IPS-20b (cell line): Measurements from ENCODE around the gene BBIP1.

Source experiments
- H3K27ac ChIP-seq: one replicate; pipeline ENCODE4 v1.5.1; 2013; ENCODE audit warnings: low read length
- H3K27me3 ChIP-seq: 2 replicates; pipeline ENCODE4 v1.6.1; 2013; ENCODE audit warnings: mild to moderate bottlenecking, low read length, inconsistent platforms; ENCODE audit not compliant: insufficient read depth
- H3K36me3 ChIP-seq: 2 replicates; pipeline ENCODE4 v1.6.1; 2013; ENCODE audit warnings: low read depth, mild to moderate bottlenecking, inconsistent platforms, low read length, moderate library complexity; ENCODE audit not compliant: insufficient read depth
- H3K4me1 ChIP-seq: 2 replicates; pipeline ENCODE4 v1.6.1; 2013; ENCODE audit warnings: mild to moderate bottlenecking, control low read depth, inconsistent platforms, low read length, moderate library complexity; ENCODE audit not compliant: insufficient read depth
- H3K4me3 ChIP-seq: 2 replicates; pipeline ENCODE4 v1.5.1; 2013; ENCODE audit warnings: mild to moderate bottlenecking, low read length, inconsistent platforms
- H3K9ac ChIP-seq: 2 replicates; pipeline ENCODE4 v1.6.1; 2013; ENCODE audit warnings: low read depth, mild to moderate bottlenecking, inconsistent platforms, low read length, moderate library complexity
- H3K9me3 ChIP-seq: 2 replicates; pipeline ENCODE4 v1.6.1; 2013; ENCODE audit warnings: mild to moderate bottlenecking, low read depth, low read length, inconsistent platforms; ENCODE audit not compliant: insufficient read depth

Gene BBIP1

DNA sequence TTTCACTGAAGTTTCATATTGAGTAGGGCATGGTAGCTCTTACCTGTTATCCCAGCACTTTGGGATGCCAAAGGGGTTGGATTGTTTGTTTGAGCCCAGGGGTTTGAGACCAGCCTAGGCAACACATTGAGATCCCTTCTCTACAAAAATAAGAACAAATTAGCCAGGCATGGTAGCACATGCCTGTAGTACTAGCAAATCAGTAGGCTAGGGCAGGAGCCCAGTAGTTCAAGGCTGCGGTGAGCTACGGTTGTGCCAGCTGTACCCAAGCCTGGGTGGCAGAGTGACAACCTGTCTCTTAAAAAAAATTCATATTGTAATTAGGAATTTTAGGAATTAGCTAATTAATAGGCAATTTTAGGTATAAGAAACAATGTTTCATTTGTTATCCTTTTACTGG is 18.0 kb downstream of the BBIP1 start:
- no peak overlapping the region for H3K9ac ChIP-seq
- no peaks in the 10 kb centered on the region for H3K9me3 ChIP-seq
- no peak overlapping the region for H3K4me3 ChIP-seq
- no peaks in the 10 kb centered on the region for H3K27me3 ChIP-seq
- H3K27ac ChIP-seq, result no peak overlapping the region
- H3K4me1 ChIP-seq, result no peaks in the 10 kb centered on the region
- H3K36me3 ChIP-seq, result peaks cover 41% of the 10 kb centered on the region

DNA sequence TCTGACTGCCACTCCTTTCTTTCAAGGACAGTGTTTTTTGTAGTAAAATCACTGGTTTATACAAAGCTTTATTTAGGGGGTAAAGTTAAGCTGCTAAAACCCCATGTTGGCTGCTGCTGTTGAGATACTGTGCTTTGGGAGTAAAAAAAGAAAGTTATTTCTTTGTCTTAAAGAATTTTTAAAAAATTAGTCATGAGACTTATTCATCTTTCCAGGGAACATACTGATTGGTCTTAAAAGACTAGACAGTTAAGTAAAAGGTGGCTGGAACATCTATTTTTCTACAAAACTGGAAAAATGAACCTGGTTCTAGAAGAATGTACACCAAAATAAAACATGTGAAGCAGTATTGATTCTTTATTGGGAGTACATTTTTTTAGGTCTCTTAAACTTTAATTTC is 20.6 kb downstream of the BBIP1 start:
- H3K4me1 ChIP-seq, result no peaks in the 10 kb centered on the region
- no peaks in the 10 kb centered on the region for H3K27me3 ChIP-seq
- H3K36me3 ChIP-seq, result peaks cover 45% of the 10 kb centered on the region
- no peak overlapping the region for H3K9ac ChIP-seq
- no peak overlapping the region for H3K27ac ChIP-seq
- no peak overlapping the region for H3K4me3 ChIP-seq
- H3K9me3 ChIP-seq, result no peaks in the 10 kb centered on the region

DNA sequence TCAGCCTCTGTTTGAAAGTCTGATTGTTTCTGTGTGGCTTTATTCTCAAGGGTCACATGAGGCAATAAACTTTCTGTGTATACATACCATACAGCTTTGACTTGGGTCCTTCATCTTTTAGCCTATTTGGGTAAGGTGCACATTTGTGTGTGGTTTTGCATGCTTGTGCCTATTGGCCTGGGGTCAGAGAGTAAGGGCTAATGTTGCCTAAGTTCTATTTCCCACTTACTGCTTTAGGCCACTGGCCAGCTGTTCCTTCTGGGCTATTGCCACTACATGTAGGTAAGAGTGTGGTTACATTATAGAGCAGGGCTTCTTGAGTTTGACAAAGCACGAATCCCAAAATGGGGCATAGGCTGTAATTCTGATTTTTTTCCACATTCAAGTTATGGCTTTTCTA is 21.8 kb downstream of the BBIP1 start:
- no peak overlapping the region for H3K9ac ChIP-seq
- no peak overlapping the region for H3K27ac ChIP-seq
- H3K4me3 ChIP-seq, result no peak overlapping the region
- H3K4me1 ChIP-seq, result no peaks in the 10 kb centered on the region
- H3K27me3 ChIP-seq, result no peaks in the 10 kb centered on the region
- no peaks in the 10 kb centered on the region for H3K9me3 ChIP-seq
- peaks cover 48% of the 10 kb centered on the region for H3K36me3 ChIP-seq

GRCh38 chr10:110893559-110894179 is 25.3 kb downstream of the BBIP1 start:
- Histone ChIP-seq H3K36me3 (peaks cover 38% of the 10 kb centered on the region), H3K9ac (no peak overlapping the region), H3K27me3 (no peaks in the 10 kb centered on the region), H3K4me3 (no peak overlapping the region), H3K9me3 (no peaks in the 10 kb centered on the region), H3K4me1 (no peaks in the 10 kb centered on the region), H3K27ac (no peak overlapping the region)

GRCh38 chr10:110892602-110893288 is 26.2 kb downstream of the BBIP1 start:
- Histone ChIP-seq H3K9me3 (no peaks in the 10 kb centered on the region), H3K36me3 (peaks cover 31% of the 10 kb centered on the region), H3K27me3 (no peaks in the 10 kb centered on the region), H3K4me3 (no peak overlapping the region), H3K4me1 (no peaks in the 10 kb centered on the region), H3K9ac (no peak overlapping the region), H3K27ac (no peak overlapping the region)

GRCh38 chr10:110887560-110887959 is 31.4 kb downstream of the BBIP1 start:
- Histone ChIP-seq H3K27ac (no peak overlapping the region), H3K4me3 (no peak overlapping the region), H3K9ac (no peak overlapping the region), H3K4me1 (no peaks in the 10 kb centered on the region), H3K27me3 (no peaks in the 10 kb centered on the region), H3K9me3 (no peaks in the 10 kb centered on the region), H3K36me3 (peaks cover 39% of the 10 kb centered on the region)

GRCh38 chr10:110885932-110886674 is 32.9 kb downstream of the BBIP1 start:
- H3K27ac ChIP-seq, result no peak overlapping the region
- peaks cover 46% of the 10 kb centered on the region for H3K36me3 ChIP-seq
- H3K27me3 ChIP-seq, result no peaks in the 10 kb centered on the region
- no peaks in the 10 kb centered on the region for H3K9me3 ChIP-seq
- no peak overlapping the region for H3K9ac ChIP-seq
- H3K4me1 ChIP-seq, result no peaks in the 10 kb centered on the region
- no peak overlapping the region for H3K4me3 ChIP-seq

DNA sequence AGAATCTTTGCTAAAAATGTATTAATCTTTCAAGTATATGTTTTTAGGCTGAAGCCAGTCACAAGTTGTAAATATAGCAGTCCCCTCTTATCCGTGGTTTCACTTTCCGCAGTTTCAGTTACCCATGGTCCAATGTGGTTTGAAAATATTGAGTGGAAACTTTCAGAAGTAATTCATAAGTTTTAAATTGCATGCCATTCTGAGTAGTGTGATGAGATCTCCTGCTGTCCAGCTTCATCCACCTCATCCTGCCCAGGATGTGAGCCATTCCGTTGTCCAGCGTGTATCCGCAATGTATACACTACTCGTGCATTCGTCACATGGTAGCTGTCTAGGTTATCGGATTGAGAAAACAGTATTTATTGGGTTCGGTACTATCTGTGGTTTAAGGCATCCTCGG is 35.1 kb downstream of the BBIP1 start:
- Histone ChIP-seq H3K27me3 (no peaks in the 10 kb centered on the region), H3K4me1 (no peaks in the 10 kb centered on the region), H3K27ac (no peak overlapping the region), H3K9me3 (no peaks in the 10 kb centered on the region), H3K9ac (no peak overlapping the region), H3K4me3 (no peak overlapping the region), H3K36me3 (peaks cover 34% of the 10 kb centered on the region; the same call in 1 of the 2 replicates)

DNA sequence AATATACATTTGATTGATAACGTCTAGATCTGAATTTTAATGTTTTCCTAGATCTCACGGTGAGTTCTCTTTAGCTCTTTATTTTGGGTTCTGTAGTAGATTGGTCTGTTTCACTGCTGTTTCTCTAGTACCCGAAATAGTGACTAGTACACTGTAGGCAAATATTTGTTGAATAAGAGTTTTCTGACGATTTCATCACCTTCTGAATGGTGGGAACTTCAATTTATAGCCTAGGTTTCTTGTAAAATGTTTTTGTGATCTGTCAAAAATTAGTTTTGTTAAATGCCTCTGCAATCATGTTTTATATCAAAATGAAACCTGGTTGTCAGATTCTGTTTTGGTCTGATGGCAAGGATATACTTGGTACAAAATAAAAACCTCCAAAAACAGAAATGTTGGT is 37.1 kb downstream of the BBIP1 start:
- H3K4me3 ChIP-seq, result no peak overlapping the region
- H3K9me3 ChIP-seq, result no peaks in the 10 kb centered on the region
- H3K9ac ChIP-seq, result no peak overlapping the region
- no peaks in the 10 kb centered on the region for H3K27me3 ChIP-seq
- H3K36me3 ChIP-seq, result peaks cover 30% of the 10 kb centered on the region; the same call in 1 of the 2 replicates
- no peaks in the 10 kb centered on the region for H3K4me1 ChIP-seq
- no peak overlapping the region for H3K27ac ChIP-seq

DNA sequence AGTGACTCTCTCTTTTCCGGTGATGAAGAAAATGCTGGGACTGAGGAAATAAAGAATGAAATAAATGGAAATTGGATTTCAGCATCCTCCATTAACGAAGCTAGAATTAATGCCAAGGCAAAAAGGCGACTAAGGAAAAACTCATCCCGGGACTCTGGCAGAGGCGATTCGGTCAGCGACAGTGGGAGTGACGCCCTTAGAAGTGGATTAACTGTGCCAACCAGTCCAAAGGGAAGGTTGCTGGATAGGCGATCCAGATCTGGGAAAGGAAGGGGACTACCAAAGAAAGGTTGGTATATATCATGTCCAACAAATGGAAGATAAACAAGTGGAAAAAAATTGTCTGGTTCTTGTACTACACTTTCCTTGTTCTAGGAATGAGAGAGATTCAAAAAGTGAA is 37.7 kb downstream of the BBIP1 start:
- H3K9me3 ChIP-seq, result no peaks in the 10 kb centered on the region
- H3K4me3 ChIP-seq, result no peak overlapping the region
- H3K36me3 ChIP-seq, result peaks cover 27% of the 10 kb centered on the region; the same call in 1 of the 2 replicates
- H3K27ac ChIP-seq, result no peak overlapping the region
- H3K9ac ChIP-seq, result no peak overlapping the region
- no peaks in the 10 kb centered on the region for H3K27me3 ChIP-seq
- H3K4me1 ChIP-seq, result no peaks in the 10 kb centered on the region

- H3K4me3 ChIP-seq, result no peak overlapping the region
- H3K4me1 ChIP-seq, result no peaks in the 10 kb centered on the region
- H3K36me3 ChIP-seq, result peaks cover 22% of the 10 kb centered on the region; the same call in 1 of the 2 replicates
Observed at GRCh38 chr10:110880012-110880411, 39.0 kb downstream of the BBIP1 start.

DNA sequence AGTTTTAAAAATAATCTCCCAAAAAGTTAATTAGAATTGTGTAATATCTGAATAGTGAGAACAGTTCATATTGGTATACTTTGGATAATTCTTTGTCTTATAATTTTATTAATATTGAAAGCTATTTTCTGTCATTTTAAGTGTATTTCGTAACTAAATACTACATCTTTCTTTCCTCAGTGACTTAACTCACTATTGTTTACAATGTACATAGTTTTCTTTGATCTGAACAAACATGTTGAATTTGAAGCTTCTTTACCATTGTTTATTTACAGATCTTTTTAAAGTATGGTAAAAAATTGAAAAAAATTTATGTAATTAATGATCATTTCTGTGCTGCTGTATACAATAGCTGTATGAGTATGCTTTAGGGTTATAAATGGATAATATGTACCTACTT is 42.2 kb downstream of the BBIP1 start:
- Histone ChIP-seq H3K9me3 (no peaks in the 10 kb centered on the region), H3K4me1 (peaks cover 3% of the 10 kb centered on the region; the same call in 1 of the 2 replicates), H3K9ac (no peak overlapping the region), H3K36me3 (peaks cover 7% of the 10 kb centered on the region; the same call in 1 of the 2 replicates), H3K27ac (no peak overlapping the region), H3K4me3 (no peak overlapping the region), H3K27me3 (no peaks in the 10 kb centered on the region)

More at GRCh38 chr10:110880012-110880411, 39.0 kb downstream of the BBIP1 start:
- Histone ChIP-seq H3K9ac (no peak overlapping the region), H3K9me3 (no peaks in the 10 kb centered on the region), H3K27me3 (no peaks in the 10 kb centered on the region), H3K27ac (no peak overlapping the region)
